ENCODE data around the gene LRRFIP2.
A peak's percentile ranks its signal among the peaks of the same experiment; 100 is the strongest.
"Not testable (repeated sequence)": the region's sequence is repeated elsewhere in the genome, so short reads cannot be mapped to it uniquely, and the experiment has no call there.

LRRFIP2 gene, protein sequence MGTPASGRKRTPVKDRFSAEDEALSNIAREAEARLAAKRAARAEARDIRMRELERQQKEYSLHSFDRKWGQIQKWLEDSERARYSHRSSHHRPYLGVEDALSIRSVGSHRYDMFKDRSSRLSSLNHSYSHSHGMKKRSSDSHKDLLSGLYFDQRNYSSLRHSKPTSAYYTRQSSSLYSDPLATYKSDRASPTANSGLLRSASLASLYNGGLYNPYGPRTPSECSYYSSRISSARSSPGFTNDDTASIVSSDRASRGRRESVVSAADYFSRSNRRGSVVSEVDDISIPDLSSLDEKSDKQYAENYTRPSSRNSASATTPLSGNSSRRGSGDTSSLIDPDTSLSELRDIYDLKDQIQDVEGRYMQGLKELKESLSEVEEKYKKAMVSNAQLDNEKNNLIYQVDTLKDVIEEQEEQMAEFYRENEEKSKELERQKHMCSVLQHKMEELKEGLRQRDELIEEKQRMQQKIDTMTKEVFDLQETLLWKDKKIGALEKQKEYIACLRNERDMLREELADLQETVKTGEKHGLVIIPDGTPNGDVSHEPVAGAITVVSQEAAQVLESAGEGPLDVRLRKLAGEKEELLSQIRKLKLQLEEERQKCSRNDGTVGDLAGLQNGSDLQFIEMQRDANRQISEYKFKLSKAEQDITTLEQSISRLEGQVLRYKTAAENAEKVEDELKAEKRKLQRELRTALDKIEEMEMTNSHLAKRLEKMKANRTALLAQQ

DNA sequence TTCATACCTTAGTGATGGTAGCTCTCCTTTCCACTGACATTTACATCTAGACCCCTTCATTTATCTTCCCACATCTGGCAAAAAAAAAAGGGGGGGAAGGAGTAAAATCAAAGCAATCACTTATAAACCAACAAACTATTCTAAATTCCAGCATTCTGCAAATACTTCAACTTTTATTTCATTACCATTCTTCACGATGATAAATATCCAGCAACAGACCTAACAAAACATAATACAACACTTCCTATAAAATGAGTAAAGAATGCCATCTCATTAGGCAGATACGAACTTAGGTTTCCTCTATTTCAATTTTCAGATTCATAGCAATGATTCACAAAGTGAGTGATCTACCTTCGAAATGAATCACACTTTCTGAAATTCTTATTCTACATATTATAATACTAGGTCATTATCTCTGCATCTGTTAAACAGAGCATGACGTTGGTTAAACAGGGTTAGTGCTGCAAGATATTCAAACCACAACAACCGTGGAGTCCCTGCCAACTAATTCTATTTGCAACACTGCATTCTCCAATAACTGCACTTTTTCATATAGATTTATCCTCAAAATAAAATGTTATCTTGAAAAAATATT is at the start of gene LRRFIP2:
LRRFIP2 (minus strand) TSS at position 51 of the 595 bp plus-strand sequence. CDS start 25,599 bp downstream, outside the sequence.
- FAIRE-seq: peak; percentile 68
- no peak for DNase-seq (ENCODE audit: insufficient read length, low spot score)

DNA sequence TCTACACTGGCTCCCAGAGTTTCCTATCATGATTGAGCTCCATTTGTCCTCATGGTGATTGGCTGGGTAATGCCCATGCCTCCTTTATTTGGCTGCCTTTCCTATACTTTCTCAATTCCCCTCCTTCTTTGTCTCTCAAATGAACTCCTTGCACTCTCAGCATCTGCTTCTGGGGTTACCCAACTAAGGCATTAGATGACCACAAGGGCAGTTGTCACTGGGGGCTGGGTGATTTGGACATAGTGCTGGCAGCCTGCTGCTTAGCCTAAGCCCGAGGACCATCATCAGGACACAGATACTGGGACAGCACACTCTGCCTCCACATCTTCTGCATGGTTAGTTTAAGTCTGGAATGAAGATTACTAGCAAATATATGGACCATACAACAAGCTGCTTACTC is 49.2 kb upstream of the LRRFIP2 start:
- FAIRE-seq (no peak), DNase-seq (ENCODE audit: insufficient read length, low spot score) (no peak)

DNA sequence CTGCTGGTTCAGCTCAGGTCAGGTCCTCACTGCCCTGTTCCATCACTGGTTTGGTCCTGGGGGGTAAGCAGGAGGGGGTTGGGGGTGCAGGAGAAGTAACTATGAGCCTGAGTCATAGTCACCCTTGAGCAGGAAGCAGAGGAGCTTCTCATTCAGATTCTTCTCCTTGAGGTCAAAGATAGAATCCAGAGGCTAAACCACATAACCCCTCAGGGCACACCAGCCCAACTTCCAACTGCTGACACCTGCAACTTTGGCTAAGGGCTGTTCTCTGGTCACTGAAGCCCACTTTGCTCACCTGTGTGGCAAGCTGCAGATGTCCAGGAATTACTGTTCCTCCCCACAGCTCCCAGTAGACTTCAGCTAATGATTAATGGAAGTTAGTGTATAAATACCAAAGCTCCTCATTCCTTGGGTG is 48.8 kb upstream of the LRRFIP2 start:
- DNase-seq (ENCODE audit: insufficient read length, low spot score) (no peak), FAIRE-seq (no peak)

DNA sequence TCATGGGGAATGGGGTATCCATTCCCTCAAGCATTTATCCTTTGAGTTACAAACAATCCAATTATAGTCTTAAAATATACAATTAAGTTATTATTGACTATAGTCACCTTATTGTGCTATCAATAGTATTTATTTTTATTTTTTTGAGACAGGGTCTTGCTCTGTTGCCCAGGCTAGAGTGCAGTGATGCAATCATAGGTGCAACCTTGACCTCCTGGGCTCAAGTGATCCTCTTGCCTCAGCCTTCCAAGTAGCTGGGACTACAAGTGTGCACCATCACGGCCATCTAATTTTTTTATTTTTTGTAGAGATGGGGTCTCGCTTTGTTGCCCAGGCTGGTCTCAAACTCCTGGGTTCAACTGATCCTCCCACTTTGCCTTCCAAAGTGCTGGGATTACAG is 48.2 kb upstream of the LRRFIP2 start:
- not testable (repeated sequence) for DNase-seq (ENCODE audit: insufficient read length, low spot score); FAIRE-seq

DNA sequence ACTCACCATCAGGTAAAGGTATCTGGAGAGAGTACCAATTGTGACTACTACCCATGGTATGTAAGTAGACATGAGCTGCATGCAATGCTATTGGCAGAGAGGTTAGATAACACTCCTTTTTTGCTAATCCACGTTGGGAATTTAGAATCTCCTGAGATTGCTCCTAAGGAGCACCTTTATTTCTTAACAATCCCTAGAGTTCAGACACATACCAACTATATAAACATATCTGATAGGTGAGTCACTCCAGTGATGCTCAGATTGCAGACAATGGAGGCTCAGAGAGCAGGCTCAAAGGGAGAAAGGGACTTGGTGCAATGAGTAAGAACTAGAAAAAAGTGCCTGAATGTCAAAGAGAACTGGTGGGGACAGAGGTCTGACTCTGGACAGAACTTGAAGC is 47.0 kb upstream of the LRRFIP2 start:
- no peak for DNase-seq (ENCODE audit: insufficient read length, low spot score)
- FAIRE-seq: no peak

DNA sequence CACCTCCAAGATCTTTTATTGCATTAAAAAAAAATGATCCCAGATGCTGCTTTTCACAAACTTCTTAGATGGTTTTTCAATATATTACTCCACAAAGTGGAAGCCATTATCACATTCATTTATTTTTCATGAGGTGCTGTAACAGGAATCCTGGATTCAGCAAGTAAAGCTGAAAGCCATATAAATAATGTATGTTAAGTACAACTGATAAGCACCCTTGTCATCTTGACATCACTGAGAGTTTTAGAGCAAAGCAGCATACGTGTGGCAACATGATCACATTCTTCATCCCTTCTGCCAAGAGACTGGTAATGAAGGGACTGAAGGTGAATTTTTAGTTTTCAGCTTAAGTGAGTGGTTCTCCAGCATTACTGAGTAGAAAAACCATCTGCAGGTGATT is 44.9 kb upstream of the LRRFIP2 start:
- no peak for DNase-seq (ENCODE audit: insufficient read length, low spot score)
- no peak for FAIRE-seq

DNA sequence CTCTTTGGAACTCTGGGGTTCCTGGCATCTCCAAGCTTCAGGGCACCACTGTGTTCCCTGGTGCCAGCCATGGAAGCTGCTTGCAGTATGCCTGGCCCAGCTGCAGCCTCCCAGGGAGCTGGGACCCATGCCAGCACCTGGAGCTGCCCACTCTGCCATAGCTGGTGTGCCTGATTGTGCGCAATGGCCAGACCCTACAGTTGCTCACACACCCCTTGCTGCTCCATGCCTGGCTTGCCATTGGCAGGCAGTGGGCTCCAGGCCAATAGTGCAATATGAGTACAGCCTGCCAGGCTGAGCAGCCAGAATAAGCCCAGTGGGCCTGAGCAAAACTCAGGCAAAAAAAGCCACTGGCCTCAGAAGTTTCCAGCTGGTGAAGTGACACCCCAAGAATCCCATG is 43.8 kb upstream of the LRRFIP2 start:
- DNase-seq (ENCODE audit: insufficient read length, low spot score): no peak
- no peak for FAIRE-seq

DNA sequence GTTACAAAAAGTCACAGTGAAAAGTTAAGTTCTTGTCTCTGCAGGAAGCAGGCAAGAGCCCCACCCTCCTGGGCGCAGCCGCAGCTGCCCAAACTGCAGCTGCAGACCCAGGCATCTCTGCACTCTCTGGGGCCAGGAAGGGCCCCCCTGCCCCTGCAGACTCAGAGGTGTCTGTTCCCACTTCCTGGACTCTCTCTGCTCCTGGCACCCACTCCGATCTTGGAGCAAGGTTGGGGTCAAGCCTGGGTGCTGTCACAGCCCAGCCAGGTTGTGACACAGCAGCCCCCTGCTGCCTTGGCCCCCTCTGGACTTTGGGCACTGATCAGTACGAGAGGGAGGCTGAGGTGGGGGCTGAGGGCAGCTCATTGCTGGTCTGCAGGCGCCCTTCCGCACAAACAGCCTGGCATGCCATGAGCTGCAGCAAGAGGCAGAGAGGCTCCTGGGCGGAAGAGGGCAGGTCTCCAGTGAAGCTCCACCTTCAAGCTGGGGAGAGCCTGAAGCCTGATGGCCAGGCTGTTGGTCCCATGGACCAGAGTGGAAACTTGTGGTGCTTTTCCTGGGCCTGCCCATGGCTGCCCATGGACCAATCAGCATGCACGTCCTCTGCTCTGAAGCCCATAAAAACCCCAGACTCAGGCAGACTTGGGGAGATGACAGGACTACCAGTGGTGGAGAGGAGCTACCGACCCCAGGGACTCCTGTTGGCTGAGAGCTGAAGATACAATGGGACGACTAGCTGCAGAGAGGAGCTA is 42.9 kb upstream of the LRRFIP2 start:
- FAIRE-seq (no peak), DNase-seq (ENCODE audit: insufficient read length, low spot score) (no peak)

DNA sequence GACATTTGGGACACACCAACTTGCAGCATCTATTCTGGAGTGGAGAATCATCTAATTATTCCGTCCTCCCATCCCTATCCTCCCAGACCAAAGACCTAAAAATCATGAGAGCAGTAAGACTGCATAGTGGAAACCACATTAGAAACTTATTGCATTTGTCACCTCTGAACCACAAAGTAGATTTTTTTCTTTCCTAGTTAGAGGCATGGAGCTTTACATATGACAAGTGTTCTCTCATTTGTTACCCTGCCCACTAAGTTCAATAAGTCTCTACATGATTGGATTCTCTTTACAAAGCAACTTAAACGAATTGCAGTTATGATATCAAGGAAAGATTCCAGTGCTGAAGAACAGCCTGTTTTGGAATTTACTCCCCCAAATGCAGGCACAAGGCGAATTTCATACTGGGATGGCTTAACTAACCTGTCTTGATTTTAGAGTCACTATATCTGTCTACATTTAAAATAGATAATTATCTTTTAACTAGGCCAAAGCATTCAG is 42.3 kb upstream of the LRRFIP2 start:
- FAIRE-seq: no peak
- no peak for DNase-seq (ENCODE audit: insufficient read length, low spot score)

DNA sequence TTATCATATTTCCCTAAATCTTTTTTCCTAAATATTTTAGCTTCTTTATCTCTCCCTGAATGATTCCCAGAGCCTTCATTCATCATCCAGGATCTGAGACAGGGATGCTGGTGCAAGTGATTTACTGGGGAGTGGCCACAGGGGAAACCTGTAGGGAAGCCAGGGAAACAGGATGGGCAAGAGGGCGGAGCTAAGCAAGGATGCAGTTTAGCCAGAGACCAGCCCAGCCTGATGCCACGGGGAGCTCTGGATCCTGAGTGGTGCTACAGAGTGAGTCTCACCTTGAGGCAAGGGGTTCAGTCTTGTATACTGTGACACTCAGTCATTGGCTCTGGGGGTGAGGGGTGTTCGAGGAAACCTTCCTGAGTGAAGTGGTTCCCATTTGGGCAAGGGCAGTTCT is 39.7 kb upstream of the LRRFIP2 start:
- no peak for DNase-seq (ENCODE audit: insufficient read length, low spot score)
- FAIRE-seq: no peak

DNA sequence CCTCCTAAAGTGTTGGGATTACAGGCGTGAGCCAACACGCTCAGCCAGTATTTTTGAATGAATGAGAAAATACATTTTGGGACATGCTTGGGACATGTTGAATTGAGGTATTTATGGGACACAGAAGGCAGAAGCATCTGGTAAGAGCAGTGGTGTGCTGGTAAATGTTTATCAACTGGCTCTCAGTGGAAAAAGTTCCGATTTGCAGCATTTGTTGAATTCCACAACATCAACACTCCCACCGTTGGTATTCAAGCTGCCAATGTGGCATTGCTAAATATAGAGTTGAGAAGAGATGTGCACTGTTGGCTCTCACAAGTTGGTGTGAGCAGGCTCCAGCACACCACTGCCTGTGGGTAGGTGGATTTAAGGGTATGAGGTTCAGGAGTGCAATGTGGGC is 35.8 kb upstream of the LRRFIP2 start:
- DNase-seq (ENCODE audit: insufficient read length, low spot score): no peak
- no peak for FAIRE-seq

DNA sequence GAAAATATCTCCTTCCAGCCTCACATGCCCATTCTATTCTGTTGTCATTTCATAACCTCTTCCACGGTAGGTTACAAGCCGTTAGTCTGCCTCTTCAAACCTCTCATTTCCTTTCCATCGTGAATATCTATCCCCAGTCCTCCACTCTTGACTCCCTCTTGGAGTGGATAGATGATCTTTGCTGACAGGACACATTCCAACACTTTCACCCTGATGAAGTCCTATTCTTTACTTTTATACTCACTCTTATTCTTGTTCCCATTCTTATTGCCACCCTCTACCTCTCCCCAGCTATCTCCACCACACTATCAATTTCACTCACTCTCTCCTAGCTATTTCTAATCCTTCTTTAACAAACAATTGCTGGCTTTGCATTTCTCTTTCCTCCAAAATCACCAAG is 34.2 kb upstream of the LRRFIP2 start:
- not testable (repeated sequence) for FAIRE-seq; DNase-seq (ENCODE audit: insufficient read length, low spot score)

DNA sequence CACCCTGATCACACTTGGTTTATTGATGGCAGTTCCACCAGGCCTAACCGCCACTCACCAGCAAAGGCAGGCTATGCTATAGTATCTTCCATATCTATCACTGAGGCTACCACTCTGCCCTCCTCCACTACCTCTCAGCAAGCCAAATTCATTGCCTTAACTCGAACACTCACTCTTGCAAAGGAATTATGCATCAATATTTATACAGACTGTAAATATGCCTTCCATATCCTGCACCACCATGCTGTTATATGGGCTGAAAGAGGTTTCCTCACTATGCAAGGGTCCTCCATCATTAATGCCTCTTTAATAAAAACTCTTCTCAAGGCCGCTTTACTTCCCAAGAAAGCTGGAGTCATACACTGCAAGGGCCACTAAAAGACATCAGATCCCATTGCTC is 33.6 kb upstream of the LRRFIP2 start:
- not testable (repeated sequence) for DNase-seq (ENCODE audit: insufficient read length, low spot score); FAIRE-seq

DNA sequence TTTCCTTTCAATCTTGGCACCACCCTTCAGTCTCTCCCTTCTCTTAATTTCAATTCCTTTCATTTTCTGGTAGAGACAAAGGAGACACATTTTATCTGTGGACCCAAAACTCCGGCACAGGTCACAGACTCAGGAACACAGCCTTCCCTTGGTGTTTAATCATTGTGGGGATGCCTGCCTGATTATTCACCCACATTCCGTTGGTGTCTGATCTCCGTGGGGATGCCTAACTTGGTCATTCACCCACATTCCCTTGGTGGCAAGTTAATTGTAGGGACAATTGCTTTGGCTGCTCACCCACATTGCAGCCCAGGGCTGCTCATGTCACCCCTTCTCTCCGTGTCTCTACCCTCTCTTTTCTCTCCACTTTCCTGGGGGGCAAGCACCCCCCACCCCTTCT is 31.7 kb upstream of the LRRFIP2 start:
- DNase-seq (ENCODE audit: insufficient read length, low spot score); FAIRE-seq: not testable (repeated sequence)

DNA sequence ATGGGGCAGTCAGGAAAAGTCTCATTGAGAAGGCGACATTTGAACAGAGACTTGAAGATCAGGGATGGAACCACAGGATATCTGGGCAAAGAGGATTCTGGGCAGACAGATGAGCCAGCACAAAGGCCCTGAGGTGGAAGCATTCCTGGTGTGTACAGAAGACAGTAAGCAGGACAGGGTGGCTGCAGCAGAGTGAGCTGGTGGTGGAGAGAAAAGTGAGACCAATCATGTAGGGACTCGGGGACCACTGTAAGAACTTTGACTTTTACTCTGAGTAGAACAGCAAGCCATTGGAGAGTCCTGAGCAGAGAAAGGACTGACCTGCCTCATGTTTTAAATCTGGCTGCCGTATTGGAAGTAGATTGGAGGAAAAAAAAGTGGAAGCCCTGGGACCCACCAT is 29.9 kb upstream of the LRRFIP2 start:
- no peak for FAIRE-seq
- no peak for DNase-seq (ENCODE audit: insufficient read length, low spot score)

DNA sequence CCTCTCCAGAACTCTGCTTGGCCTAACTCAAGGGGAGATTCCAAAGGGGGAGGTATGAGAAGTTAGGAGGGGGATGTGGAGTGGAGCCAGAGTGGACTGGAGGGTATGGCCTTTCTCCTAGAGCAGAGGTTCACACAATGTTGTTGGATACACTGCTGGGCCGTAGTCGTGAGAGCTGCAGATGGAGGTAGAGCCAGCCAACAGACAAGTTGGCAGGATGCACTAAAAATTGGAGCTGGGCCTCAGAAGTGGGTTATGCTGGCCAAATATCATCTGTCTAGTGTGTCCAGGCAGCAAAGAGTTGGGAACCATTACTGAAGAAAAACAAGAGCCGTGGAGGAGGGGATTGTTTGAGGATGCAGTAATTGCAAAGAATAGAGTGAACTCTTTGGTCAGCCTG is 27.7 kb upstream of the LRRFIP2 start:
- FAIRE-seq: no peak
- no peak for DNase-seq (ENCODE audit: insufficient read length, low spot score)

DNA sequence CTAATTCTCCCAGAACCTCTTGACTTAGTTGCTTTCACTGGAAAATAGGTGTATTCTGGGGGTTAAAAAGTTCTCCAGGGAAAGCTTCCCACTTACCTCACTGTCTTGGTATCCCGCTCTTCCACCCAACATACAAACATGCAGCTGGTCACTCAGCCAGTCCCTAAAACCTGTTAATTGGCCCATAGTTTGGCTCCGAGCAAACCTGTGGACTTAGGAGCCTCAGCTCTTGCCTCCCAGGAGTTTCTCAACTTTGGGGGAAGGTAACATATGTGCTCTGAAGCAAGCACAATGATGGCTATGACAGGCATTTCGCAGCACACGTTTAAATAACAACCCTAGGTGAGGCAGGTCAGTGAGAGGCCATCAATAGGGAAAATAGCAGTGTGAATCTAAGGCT is 25.8 kb upstream of the LRRFIP2 start:
- DNase-seq (ENCODE audit: insufficient read length, low spot score) (no peak), FAIRE-seq (no peak)

DNA sequence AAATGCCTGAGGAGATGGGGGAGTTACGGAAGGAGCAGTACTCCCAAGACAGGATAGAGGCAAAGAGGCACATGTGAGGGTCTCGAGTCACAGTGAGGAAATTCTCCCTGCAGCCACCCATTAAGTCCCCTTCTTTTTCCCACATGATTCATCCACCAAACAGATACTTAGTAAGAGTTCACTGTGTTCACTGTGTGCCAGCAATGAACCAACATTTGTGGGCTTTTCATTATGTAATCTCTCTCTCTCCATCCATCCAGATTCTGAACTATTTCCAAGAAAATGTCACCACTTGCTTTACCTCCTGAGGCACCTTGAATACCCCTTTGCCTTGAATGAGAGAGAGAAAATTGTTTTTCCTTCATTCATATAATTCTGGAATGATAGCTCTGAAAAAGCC is 24.6 kb upstream of the LRRFIP2 start:
- DNase-seq (ENCODE audit: insufficient read length, low spot score) (no peak), FAIRE-seq (no peak)

DNA sequence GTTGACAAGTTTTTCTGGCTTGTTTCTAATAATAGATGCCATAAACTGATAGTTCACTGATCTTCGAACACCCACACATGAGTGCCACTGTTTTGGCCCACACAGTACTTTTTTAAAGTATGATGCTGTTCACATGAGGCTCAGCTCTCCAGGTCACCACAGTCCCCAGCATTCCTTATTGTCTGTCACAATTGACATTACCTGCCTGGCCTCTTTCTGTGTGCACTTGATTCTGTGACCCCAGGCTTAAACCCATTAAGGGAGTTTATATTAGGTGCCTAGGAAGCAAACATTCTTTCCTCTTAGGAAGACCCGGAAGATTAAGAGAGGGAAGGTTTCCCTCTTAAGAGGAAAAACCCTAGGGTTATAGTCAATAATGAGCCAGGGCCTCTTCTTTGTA is 24.2 kb upstream of the LRRFIP2 start:
- FAIRE-seq: no peak
- DNase-seq (ENCODE audit: insufficient read length, low spot score): no peak

DNA sequence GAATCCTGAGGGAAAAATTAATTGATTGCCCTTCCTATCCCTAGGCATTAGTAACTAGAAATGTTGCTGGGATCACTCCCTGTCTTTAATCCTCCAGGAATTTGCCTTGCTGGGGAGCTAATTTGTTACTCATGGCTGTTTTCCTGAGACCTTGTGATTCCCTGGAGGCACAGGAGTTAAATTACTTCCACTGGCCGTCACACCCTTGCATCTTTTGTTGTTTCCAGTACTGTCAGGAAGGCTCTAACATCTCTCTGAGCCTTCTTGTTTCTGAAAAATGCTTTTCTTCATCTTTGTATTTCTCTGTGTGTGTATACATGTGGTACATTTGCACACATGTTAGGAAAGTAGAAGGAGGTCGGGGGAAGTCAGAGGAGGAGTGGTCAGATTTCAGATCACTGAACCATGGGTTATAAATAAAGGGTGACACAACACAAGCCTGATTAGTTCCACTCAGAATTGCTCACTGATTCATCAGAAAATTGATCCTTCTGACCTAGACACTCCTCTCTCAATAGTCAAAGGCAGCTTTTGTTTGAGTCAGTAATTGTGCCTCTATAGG is 23.5 kb upstream of the LRRFIP2 start:
- FAIRE-seq (no peak), DNase-seq (ENCODE audit: insufficient read length, low spot score) (no peak)

All from GM19239 (cell line).